GM21447 (cell line): ENCODE measurements around the gene RGR.

Source experiments
- ATAC-seq: cut with Tn5 transposase; IDR thresholded peaks from one replicate; pipeline ENCODE4 v1.9.1; 2021; ENCODE audit not compliant: unreplicated experiment

Gene RGR

GRCh38 chr10:84217746-84218145 is 27.1 kb upstream of the RGR start:
- ATAC-seq: no peak

GRCh38 chr10:84221916-84222315 is 22.9 kb upstream of the RGR start:
- no peak for ATAC-seq

- no peak for ATAC-seq
Observed at GRCh38 chr10:84224411-84225028, 20.3 kb upstream of the RGR start.

DNA sequence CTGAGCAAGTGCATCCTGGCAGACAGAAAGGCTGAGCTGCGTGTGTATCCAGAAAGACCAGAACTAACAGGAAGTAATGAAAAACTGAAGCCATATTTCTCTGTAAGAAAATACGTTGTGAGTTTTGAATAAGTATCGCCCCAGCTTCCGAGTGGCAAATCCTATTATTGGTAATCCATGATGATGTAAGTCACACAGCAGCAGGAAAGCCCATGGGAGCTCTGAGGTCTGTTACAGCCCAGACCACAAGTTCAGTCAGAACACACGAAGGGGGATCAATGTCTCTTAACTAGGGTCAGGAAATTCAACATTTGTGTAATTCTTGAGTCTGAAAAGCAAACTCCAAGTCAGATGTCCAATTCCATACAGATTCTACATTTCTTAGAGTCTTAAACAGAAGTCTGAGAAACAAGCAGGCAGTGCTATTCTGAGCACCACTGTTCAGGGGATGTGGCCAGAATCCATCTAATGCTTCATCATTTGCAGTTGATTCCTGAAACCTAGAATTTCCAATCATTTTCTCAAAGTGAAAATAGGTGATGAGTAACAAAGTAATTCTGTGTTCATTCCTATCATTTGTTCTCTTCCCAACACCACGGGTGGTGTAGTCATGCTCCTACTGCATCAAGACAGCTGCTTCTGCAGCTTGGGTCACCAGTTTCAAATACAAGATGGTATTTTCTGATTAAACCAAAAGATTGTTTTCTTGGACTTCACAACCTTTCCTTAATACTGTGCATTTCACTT is 19.3 kb upstream of the RGR start, which contains the start of gene LRIT2:
Gene LRIT2, minus strand, starts transcription at position 118 of the 747 bp plus-strand sequence. Its CDS starts 24 bp downstream, at position 94.
- ATAC-seq: no peak

DNA sequence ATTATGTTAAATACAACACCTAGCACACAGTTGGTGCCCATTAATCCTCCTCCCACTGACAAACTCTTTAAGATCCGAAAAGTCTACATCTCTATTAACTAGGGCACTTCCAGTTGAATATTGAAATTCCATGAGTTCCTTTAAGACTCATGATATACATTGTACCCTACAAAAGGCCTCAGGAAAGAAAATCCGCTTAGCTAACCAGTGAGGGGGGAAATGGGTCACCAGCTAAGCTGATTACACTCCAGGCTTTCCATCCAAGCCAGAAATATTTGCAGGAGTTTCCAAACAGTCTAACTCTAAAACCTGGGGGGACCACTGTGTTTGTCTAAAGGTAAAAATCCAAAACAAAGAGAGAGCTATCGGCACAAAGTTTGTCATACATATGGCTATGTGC is 18.2 kb upstream of the RGR start:
- no peak for ATAC-seq

GRCh38 chr10:84227810-84228209 is 17.0 kb upstream of the RGR start:
- ATAC-seq: no peak

DNA sequence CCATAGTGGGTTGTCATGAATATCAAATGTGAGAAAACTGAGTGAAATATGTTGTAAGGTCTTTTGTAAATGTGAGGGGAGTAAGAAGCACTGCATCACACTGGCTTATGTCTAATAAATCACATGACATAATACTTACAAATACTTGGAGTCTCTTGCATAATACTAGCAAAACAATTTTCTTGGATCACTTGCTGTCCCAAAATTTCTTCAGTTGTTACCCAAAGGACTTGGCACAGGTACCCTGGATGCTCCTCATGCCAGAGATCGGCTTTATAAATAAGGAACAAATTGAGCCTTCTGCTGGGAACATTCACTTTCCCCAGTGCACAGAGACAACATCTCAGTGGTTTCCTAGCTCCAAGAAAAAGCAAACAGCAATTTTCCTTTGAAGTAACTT is 14.5 kb upstream of the RGR start:
- no peak for ATAC-seq

DNA sequence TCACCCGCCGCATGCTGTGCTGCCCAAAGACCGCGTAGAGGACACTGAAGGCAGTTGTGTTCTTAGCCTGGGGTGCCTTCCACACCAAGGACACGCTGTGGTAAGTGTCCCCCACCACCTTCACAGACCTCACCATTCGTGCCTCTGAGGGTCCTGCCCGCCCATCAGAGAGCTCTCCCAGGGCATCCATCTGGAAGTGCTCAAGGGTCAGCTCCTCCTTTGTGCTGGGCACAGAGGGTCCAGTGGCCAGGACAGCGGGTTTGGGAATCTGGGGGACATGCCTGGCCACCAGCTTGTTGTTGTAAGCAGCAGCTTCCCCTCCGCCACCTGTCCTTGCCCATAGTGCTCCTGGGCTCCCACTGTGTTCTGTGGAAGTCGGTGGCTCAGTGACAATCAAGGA is 12.5 kb upstream of the RGR start:
- ATAC-seq: no peak

DNA sequence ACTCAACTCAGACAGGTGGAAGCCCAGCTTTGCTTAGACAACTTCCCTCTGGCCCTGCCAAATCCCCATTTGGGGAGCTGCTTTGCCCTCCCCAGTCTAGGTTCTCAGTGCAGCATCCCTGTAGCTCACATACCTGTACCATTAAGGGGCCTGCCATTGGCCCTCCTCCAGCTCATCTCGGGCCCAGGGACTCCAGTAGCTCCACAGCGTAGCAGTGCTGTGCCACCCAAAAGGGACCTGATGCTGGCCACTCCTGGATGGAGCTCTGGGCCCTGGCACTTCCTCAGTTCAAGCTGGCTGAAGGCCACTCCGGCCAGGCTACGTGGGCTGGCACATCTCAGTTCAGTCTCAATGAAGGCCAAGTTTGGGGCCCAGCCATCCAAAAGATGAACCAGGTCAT is 10.9 kb upstream of the RGR start:
- no peak for ATAC-seq

GRCh38 chr10:84234479-84234878 is 10.4 kb upstream of the RGR start:
- no peak for ATAC-seq

DNA sequence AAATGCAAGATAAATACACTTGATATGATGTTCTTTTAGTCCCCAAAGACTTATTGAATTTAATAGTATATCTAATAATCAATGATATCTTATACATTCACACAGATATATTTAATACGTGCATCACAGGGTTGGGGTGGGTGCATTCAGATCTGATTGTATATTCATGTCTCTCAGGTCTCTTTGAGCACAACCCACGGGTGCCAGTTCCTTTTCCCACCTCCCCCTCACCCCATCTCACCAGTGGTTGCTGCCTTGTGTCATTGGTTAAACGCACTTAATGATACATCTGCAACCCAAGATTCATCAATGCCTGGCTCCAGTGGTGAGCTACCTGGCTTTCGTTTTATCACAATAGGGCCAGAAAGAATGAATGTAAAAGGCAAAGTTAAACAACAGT is 9.8 kb upstream of the RGR start:
- ATAC-seq: no peak

GRCh38 chr10:84236807-84237198 is 8.1 kb upstream of the RGR start:
- no peak for ATAC-seq

- no peak for ATAC-seq
Observed at GRCh38 chr10:84237199-84238051, 7.4 kb upstream of the RGR start.

DNA sequence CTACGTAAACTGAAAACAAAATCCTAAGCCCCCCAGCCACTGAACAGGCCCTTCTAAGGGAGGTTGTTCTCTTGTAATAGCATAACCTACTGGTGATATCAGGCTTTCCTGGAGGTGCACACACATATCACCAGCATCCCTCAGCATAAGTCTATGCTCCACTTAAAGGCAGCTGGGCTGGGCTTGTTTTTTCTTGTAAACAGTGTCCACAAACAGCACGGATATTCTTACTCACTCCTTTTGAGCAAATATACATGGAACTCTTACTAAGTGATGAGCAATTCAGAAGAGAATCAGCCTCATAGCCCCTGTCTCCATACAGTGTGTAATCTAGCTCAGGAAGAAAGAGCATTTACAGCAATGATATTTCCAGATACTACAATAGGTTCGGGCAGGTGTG is 5.9 kb upstream of the RGR start:
- no peak for ATAC-seq

DNA sequence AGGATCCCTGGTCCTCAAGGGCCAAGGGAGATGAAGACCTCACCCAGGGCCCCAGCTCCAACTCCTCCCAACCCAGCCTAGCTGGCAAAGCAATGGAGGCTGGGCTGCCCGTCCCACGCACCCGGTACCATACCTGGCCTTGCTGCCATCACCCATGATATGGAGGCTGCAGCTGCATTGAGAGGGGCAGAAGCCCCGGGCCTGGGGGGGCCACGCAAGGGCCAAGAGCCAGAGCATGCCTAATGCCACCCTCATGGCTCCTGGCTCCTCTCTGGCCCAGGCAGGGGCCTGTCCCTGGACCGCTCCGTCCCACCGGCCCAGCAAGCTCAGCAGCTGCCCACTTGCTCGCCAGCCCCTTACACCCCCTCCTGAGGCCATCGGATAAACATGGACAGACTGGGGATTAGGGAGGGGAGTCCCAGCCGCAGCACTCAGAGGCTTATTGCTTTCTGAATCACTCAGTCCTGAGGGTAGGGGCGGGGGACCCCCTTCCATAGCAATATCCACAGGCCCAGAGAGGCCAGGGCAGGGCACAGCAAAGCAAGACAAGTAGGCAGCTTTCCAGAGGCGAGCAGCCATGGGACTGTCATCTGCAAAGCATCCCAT is 3.6 kb upstream of the RGR start, which contains the start of gene LRIT1:
Gene LRIT1, minus strand, starts transcription at position 362 of the 606 bp plus-strand sequence. Its CDS starts 107 bp downstream, at position 255.
- ATAC-seq: no peak

- ATAC-seq: no peak
Observed at GRCh38 chr10:84243759-84244158, 1.1 kb upstream of the RGR start.

DNA sequence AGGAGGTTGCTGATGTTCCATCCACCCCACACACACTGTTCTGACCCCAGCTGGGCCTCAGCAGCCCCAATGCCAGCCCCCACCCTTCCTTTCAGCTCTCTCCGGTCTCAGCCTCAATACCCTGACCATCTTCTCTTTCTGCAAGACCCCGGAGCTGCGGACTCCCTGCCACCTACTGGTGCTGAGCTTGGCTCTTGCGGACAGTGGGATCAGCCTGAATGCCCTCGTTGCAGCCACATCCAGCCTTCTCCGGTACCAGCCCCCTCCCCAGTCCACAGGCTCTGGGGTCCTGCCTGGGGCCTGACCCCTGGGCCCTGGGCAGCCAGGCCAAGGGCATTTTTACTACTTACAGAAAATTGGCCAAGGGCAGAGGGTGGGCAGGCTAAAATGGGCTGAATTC is 2.6 kb downstream of the RGR start:
- ATAC-seq: no peak

GRCh38 chr10:84248794-84249193 is 3.9 kb downstream of the RGR start:
- ATAC-seq: no peak

DNA sequence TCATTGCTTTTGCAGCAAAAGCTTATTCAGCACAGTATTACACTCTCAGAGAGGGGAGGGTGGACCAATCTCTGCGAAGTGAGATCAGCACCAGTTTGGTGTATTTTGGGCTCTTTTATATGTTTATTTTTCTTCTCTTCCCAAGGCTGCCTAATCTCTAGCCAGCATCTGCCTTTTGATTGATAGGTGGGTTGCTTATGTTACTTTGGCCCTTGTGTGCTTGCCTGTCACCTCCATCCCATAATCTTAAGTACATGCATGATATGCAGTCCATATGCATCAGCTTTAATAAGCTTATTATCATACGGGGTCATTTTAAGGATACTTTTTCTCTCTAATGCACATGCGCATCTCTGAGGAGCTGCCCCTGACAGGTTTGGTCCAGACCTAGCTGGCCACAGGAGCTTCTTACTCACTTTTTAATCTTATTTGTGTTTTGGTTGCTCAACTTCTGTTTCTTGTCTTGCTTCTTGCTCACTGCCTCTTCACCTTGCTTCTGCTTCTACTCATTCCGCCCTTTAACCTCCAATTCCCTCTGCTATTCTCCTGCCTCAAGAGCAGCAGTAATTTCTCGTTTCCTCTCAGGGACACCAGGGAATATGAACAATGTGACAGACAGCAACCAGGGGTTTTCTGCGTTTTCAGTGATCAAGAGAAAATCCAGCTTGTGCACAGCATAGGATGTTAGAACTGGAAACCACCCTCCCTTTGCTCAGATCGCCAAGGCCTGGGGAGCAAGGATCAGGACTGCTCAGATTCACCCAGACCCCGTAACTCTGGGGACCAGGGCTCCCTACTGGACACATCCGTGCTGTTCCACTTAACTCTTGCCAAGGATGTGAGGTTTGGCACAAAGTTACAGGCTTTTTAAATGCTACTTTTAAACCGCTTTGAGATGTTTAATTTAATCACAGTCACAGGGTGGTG is 10.0 kb downstream of the RGR start:
- ATAC-seq: no peak
